VCaP (cell line): Measurements from ENCODE around the gene KSR1.
"Not testable (repeated sequence)": the region's sequence is repeated elsewhere in the genome, so short reads cannot be mapped to it uniquely, and the experiment has no call there.

Source experiments
- H3K27ac ChIP-seq: fragments of 450-650 bp; 2 replicates; pipeline ENCODE4 v1.5.1; 2017
- TF ChIP-seq, protein P1 (sequence below): fragments of 450-650 bp; conservative IDR thresholded peaks from 2 replicates; pipeline ENCODE4 v1.5.1; 2017; ENCODE audit warnings: mild to moderate bottlenecking, moderate library complexity

KSR1 gene

DNA sequence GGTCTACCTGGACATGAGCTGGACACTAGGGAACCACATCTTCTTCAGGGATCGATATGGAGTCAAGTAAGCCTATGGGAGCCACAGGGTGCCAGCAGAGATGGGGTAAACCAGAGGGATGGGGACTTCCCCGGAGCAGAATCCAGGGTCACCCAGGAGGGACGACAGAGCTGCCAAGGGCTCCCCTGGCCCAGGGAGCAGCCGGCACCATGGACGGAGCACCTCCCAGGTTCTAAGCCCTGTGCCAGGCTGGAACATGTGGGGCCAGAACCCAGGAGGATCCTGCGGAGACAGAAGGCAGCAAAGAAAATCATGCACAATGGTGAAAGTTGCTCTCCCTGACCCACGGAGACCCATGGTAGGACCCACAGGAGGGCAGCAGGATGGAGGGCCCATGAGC lies 33.6 kb upstream of the KSR1 start:
- H3K27ac ChIP-seq = no peak overlapping the region
- TF ChIP-seq, protein P1, sequence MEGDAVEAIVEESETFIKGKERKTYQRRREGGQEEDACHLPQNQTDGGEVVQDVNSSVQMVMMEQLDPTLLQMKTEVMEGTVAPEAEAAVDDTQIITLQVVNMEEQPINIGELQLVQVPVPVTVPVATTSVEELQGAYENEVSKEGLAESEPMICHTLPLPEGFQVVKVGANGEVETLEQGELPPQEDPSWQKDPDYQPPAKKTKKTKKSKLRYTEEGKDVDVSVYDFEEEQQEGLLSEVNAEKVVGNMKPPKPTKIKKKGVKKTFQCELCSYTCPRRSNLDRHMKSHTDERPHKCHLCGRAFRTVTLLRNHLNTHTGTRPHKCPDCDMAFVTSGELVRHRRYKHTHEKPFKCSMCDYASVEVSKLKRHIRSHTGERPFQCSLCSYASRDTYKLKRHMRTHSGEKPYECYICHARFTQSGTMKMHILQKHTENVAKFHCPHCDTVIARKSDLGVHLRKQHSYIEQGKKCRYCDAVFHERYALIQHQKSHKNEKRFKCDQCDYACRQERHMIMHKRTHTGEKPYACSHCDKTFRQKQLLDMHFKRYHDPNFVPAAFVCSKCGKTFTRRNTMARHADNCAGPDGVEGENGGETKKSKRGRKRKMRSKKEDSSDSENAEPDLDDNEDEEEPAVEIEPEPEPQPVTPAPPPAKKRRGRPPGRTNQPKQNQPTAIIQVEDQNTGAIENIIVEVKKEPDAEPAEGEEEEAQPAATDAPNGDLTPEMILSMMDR = no peak

DNA sequence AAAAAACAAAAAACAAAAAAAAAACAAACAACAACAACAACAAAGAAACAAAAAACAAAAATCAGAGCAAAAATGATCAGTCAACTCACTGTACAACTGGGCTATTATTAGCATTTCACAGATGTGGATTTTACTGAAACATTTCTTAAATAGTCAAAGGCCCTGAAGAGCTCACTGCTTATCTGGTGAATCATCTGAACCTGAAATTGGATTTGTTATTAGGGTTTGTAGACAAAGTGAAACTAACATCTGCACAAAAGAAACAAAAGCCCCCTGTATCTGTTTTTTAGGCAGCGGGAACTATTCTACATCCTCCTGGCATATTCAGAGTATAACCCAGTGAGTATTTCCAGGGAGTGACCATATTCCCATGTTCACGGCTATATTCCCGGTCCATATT lies 32.6 kb upstream of the KSR1 start:
- no peak overlapping the region for H3K27ac ChIP-seq
- TF ChIP-seq, protein P1 = no peak

DNA sequence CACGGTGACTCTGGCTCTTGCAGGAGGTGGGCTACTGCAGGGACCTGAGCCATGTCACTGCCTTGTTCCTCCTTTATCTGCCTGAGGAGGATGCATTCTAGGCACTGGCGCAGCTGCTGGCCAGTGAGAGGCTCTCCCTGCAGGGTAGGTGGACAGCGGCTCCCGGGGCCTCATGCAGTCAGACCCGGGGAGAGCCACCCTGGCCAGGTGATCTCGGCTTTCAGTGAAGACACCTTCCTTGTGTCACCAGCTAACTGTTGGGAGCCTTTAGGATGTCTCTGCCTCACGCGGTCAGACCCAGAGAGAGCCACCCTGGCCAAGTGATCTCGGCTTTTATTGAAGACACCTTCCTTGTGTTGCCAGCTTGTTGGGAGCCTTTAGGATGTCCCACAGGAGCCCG lies 31.7 kb upstream of the KSR1 start:
- H3K27ac ChIP-seq = no peak overlapping the region

DNA sequence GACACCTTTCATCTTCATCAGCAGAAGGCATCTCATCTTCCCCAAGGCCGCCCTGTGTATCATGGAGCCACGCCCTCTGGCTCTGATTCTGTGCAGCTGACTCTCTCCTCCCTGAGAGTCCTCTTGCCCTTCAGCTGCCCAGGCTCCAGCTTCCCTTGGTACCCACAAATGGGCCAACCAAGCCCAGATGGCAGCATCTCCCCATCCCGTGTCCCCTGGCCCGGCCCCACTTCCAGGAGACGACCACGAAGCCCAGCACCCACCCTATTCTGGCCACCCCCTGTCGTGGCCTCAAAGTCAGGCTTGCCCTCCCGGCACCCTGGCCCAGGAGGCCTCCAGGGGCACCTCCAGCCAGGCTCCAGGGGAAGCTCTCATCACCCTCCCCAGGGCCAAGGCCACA lies 31.3 kb upstream of the KSR1 start:
- TF ChIP-seq, protein P1 = no peak
- no peak overlapping the region for H3K27ac ChIP-seq

More for the DNA sequence above, 31.7 kb upstream of the KSR1 start:
- TF ChIP-seq, protein P1 = no peak

DNA sequence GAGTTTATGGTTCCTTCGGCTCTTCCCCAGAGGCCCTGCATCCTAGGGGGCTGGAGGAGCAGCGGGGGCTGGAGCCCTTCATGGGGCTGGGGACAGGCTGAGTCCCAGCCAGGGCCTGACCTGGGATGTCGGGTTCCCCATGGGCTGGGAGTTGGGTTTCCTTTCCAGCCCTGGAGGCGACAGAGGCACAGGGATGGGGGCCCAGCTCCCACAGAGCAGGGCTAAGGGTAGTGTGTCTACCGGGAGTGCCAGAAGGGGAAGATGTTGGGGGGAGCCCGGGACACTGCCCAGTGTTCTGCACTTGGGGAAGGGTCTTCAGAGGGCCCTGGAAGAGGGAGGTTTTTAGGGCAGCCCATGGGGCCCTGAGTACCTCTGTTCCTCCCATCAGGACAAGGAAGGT lies 30.7 kb upstream of the KSR1 start:
- H3K27ac ChIP-seq = not testable (repeated sequence)

DNA sequence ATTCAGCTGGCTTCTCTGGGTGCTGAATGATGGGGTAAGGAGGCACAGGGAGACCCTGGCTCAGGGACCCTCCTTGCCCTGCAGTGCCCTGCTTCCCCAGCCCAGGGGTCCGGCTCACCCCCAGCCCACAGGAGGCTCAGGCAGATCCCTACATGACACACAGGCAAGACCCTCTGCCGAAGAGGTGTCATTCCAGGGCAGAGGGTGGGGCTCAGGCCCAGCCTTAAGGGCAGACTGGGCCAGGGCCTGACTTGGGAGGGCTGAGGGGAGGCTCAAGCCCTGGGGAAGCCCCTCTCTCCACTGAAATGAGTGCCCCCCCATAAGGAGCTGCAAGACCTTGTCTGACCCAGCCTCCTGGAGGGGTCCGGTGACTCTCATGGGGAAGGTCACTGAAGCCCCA lies 30.3 kb upstream of the KSR1 start:
- TF ChIP-seq, protein P1 = no peak
- no peak overlapping the region for H3K27ac ChIP-seq

DNA sequence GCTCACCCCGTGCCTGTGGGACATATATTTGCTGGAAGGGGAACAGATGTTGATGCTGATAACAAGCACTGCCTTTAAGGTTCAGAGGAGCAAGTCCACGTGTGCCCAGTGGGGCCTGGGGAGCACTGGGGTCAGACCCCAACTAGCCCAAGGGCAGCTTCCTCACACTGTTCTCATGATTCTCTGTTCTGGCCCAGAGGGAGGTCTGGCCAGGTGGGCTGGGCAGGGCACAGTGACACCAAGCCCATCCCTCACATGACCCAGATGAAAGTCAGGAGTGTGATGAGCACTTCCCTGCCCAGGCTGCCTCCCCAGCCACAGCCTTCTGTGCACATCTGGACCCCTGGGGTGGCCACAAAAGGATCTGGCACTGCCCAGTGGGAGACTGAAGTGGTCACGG lies 29.8 kb upstream of the KSR1 start:
- H3K27ac ChIP-seq = not testable (repeated sequence)

DNA sequence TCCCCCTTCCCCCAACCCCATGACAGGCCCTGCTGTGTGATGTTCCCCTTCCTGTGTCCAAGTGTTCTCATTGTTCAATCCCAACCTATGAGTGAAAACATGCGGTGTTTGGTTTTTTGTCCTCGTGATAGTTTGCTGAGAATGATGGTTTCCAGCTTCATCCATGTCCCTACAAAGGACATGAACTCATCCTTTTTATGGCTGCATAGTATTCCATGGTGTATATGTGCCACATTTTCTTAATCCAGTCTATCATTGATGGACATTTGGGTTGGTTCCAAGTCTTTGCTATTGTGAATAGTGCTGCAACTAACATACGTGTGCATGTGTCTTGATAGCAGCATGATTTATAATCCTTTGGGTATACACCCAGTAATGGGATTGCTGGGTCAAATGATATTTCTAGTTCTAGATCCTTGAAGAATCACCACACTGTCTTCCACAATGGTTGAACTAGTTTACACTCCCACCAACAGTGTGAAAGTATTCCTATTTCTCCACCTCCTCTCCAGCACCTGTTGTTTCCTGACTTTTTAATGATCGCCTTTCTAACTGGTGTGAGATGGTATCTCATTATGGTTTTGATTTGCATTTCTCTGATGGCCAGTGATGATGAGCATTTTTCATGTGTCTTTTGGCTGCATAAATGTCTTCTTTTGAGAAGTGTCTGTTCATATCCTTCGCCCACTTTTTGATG lies 28.9 kb upstream of the KSR1 start:
- not testable (repeated sequence) for H3K27ac ChIP-seq

DNA sequence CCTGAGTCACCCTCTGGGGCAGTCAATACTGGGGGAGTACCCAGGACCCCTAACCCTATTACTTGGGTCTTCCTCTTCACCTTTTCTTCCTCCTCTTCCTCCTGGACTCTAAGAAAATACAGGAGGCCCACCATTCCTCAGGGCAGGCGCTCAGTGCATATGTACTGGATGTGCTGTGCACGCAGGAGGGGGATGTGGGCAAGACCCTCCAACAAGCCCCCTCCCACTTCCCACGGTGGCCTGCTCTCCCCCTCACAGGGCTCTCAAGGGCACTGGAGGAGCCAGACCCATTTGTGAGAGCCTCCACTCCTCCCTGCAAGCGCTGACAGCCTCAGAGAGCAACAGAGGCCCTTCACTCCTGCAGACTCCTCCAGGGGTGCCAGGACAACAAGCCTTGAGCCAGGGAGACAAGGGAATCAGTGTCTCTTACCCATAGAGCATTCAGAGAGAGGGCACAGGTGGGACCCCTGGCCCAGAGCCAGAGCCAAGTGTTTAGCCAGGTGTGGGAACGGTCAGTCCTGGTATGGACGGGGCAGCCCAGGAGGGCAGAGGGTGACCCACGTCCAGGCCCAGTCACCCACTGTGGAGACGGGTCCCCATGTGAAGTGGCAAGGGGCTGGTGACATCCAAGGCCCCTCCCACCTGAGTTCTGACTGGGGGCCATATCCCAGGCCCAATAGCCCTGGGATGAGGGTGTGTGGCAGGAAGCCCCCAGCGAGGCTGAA lies 27.3 kb upstream of the KSR1 start:
- TF ChIP-seq, protein P1 = no peak
- no peak overlapping the region for H3K27ac ChIP-seq
